ENCODE measurements around the gene CDH22.

Gene CDH22

DNA sequence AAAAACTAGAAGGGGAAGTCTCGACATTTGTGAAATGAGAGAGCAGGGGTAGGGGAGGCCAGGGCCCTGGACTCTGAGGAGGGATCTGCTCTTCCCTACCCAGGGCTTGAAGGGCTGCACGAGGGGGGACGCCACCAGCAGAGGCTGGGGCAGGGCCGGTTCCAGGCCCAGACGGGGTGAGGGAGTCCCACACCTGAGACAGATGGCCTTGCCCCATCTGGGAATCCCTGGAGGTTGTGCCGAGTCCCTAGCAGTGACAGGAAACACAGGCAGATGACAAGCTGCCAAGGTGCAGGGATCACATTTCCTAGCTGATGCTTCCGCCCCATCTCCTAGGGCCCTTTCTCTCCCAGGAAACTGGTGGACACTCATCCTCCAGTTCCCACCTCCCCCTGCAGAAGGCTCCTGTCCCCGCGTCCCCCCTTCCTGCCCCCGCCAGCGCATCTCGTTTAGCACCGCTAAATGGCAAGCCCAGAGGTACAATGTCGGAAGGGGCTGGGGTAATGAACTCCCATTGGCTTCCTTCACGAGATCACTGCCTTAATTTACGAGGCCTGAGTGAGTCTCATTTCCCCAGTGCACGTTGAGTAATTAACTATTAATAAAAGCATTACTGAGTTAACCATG, 35.2 kb upstream of the CDH22 start:
- no peak for DNase-seq

DNA sequence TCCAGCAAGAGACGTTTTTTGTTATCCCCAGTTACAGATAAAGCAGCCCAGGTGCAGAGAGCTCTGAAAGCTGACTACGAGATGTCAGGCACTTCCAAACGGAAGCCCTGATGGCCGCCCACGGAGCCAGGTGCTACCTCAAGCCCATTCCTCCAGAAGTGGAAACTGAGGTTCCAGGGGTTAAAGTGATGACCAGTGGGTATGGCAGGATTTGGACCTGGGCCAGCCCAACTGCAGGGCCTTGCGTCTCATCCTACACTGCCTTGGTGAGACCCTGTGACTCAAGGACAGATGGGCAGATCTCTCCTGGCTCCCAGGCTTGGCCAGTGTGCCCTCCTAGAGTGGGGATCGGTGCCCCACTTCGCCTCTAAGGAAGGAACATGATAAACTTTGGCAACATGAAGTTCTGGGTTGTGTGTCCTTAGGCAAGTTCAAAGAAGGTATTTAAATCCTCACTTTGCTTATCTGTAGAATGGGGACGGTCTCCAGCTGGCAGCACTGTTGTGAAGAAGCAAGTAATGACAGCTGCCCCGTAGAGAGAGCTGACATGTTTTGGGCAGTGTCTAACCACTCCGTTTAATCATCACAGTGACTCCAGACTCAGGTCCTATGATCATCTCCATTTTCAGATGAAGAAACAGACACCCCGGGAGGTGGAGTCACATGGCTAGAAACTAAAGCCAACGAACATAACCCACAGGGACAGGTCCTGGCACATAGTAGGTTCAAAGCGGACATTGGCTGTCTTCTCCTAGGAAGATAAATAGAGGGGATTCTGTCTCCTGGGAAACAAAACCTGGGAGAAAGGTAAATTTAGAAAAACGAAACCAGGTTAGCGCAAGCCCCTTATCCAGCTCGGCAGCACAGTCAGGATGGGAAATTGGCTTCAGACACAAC, 34.4 kb upstream of the CDH22 start:
- no peak for DNase-seq

DNA sequence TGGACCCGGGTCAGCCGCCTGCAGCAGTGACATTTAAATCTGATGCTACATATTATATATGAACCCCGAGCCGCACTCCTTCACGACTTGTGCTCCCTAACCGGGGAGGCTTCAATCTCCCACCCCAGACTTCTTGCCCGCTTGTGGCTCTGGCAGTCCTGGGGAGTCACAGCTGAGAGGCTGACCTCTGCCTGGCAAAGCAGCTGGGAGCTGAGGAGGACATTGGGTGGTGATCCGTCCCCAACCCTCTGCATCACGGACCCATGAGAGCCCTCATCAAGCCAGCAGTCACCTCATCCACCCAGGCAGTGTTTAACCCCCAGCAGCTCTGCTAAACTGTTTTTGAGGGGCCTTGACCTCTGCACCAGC, 33.7 kb upstream of the CDH22 start:
- DNase-seq, result no peak

DNA sequence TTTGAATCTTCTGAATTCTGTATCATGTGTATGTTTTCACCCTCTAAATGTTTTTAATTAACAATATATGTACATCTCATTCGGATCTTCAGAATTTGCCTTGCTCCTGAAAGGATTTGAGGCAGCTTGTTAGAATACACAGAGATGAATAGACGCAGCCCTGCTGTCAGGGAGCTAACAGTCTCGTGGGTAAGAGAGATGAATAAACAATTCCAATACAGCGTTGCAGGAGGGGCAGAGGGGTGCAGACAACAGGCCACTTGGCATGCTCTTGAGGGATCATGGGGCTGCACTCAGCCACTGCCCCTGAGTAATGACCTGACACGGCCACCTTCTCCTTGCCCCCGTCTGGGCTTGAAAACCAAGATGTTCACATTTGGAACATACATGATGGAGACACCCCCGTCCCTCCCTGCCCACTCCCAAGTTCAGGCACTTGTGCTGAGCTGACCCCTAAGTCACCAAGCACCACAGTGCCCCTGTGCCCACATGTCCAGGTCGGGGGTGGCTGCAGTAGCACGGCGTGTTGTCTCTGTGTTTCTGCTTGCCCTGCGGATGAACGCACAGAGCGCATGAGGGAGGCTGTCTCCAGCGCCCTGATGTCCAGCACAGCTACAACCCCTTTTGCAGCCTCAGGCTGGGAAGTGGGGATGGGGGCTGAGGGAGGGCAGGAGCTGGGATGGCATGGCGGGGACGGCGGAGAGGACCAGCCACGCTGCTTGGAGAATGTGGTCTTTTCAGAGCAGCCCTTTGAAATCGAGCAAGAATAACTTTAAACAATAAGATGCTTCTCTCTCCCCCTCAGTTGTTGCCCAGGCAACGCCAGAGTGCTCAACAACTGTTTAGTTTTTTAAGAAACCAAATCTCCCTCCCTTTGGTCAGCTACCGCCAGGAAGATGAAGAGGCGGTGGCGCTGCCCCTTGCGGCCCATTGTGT, 33.0 kb upstream of the CDH22 start:
- DNase-seq, result peak in 3 of 51 donors; percentile 20 to 38 (median 29)

DNA sequence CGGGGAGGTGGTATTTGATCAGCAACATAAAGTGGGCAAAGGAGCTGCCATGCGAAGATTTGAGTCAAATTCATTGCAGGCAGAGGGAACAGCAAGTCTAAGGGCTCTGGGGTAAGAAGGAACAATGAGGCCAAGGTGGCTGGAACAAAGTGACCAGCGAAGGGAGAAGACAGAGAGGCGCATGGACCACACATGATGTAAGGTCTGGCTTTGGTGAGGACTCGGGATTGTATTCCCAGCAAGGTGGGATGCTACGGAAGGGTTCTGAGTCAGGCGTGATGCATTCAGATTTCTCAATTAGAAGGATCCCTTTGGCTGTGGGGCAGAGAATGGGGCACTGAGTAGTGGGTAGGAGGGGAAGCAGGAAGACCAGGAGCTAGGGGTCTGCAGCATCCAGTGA, 30.7 kb upstream of the CDH22 start:
- no peak for DNase-seq

DNA sequence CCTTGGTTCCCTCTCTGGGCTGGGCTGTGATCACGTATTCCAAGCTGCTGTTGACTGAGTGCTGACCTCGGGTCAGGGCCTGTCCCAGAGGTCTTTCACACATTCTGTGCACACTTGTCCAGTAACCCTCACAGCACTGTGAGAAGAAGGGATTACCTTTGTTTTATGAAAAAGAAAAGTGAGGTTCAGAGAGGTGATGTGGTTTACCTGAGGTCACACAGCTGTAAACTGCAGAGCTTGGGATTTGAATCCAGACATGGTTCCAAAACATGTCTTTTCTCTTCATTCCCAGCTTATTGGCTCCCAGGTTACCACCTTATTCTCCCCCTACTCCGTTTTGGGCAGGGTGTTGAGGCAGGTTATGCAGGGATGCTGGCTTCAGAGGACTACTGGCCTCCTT, 28.4 kb upstream of the CDH22 start:
- no peak for DNase-seq

DNA sequence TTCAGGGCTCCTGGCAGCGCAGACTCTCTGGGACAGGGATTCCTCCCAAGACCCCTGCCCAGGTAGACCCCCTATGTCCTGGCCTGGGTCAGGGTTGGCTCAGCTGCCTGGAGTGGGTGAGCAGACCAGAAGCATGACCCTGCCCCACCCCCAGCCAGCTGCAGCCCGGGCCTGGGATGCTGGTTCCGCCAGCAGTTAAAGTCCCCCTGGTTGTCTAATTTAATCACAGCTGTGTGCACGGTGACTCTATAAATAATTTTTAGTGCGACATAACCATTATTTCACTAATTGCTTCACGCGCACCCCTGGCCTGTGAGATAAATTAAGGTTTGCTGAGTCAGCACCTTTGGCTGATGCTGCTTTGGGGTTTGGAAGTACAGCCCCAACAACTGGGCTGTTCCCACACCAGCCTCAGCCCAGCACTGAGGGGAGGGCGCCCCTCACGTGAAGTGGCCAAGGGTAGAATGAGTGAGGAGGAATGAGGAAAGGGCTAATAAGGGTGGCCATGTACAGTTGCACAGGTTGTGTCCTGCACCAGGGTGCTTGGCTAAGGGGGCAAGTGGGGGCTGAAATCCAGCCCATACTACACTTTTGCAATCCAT, 26.1 kb upstream of the CDH22 start:
- no peak for DNase-seq

DNA sequence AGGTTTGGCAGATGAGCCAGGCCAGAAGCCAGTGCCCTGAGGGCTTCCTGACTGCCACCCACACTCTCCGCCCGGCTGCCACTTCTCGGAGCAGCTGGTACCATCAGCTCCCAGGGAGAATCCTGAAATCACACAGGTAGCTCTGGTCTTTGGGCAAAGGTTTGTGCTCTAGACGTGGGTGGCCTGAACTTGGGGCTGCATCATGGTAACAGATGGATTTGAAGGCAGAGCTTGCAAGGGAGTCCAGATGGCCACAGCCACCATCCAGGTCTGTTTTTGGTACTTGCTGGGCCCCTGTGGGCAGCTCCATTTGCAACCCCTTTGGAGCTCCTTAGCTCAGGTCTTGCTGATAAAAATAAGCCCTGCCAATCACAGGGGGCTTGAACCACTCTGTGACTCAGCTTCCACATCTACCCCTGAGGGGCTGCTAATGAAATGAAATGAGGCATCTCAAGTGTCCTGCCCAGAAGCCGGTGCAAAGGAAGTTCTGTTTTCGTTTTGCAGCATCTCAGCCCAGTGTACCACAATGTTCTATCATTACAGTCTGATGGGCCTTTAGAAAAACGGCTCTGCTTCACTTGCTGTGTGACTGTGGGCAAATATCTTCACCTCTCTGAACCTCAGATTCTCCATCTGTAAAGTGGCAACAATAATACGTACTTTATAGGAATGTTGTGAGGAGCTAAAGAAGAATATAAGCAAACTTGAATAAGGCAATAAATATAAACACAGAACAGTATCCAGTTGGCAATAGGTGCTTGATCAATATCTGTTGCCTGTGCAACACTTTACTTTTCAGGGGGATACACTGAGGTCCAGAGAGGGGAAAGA, 25.1 kb upstream of the CDH22 start:
- no peak for DNase-seq

DNA sequence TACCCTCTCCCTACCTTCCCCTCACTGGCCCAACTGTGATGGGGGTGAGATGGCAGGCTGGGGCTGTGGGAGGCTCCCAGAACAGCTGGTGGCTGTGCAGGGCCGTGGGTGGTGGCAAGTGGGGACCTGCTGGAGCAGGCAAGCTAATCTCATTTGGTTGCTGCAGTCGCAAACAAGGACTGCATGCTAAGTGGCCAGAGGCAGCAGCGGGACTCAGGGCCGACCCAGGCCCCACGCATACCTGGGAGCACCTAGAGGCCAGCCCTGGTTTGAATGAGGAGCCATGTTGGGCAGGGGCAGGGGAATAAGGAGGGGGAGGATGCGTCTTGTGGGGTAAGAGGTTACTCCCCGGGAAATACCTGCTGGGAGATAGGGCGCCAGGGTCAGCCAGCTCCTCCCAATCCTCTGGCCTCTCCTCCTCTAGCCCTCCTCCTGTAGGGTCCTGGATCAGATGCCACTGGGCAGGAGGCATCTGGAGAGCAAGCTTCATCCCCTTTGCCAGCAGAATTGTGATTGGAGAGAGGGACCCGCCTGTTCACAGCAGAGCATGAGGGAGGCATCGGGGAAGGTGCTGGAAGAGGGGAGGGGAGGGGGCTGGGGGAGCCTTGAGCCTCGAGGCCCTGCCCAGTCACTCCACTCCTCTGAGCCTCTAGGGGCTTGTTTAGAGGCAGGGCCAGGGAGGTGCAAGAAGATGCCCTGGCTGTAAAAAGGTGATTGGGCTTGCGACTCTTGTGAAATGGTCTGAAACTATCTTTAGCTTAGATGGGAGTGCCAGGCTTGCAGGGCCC, 24.3 kb upstream of the CDH22 start:
- no peak for DNase-seq

DNA sequence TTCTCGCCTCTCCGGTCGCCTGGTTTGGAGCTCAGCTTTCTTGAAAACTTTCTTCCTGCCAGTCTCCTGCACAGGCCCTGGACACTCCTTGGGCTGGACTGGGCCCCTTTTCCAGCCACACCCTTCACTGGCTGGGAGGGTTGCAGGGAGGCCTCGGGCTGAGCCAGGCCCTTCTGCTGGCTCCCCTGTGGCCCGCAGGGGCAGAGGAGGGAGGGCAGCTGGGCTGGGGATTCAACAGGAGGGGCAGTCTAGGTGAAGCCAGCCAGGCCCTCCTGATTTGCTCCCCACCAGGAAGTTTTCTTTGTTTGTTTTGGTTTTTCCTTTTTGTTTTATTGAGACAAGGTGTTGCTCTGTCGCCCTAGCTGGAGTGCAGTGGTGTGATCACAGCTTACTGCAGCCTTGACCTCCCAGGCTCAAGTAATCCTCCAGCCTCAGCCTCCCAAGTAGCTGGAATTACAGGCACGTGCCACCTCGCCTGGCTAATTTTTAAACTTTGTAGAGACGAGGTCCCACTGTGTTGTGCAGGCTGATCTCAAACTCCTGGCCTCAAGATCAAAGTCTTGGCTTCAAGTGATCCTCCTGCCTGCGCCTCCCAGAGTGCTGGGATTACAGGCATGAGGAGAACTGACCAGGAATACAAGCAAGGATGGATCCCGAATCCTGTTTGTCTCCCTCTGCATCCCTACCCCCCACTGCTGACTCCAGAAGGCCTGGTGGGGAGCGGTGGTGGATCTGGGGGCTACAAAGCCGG, 23.5 kb upstream of the CDH22 start:
- no peak for DNase-seq

DNA sequence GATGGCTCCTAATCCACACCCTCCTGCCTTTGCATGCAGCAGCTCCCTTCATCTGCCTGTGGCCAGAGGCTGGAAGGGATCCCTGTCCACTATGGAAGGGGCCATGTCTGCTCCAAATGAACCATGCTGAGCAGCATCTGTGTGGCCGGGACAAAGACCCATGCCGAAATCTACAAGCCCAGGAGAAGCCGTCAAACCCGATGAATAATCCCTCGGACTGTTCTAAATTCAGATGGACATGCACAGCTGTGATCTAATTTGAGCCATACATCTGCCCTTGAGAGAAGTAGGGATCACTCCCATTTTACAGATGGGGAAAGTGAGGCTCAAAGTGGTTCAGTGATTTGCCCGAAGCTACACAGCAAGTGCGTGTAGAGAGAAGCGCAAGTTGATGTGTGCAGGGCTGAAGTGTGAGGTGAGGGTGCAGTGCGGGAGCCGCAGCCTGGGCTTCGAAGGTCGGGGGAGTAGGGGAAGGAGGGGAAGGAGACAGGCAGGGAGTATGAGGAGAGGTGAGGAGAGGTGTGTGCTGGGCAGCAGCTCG, 22.6 kb upstream of the CDH22 start:
- no peak for DNase-seq

DNA sequence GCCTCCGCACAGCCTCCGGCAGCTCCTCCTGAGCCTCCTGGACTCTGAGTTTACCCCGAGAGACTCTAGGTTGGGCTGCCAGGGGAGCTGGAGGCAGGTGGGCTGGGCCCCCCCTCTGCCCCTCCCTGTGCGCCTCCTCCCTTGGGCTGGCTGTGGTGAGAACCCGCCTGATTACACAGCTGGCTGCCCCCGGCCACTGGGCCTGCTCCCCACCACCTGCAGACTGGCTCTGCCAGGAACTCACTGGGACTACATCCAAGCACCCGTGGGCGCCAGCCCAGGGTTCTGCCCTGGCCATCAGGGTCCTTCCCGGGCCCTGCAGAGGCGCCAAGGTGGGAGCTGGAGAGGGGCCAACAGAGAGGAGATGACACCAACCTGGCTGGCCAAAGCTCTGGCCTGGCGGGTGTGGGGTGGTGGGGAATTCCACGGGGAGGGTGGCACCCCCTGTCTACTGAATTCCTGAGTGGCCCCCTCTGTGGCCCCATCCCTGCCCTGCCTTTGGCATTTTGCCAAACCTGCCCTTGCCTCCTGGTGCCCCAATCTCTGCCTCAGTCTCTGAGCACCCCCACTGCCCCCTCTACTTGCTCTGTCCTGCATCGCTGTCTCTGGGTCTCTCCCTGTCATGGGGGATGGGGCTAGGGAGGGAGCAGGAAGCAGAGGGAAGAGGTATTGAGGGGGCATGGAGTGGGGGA, 21.9 kb upstream of the CDH22 start:
- DNase-seq, result no peak

DNA sequence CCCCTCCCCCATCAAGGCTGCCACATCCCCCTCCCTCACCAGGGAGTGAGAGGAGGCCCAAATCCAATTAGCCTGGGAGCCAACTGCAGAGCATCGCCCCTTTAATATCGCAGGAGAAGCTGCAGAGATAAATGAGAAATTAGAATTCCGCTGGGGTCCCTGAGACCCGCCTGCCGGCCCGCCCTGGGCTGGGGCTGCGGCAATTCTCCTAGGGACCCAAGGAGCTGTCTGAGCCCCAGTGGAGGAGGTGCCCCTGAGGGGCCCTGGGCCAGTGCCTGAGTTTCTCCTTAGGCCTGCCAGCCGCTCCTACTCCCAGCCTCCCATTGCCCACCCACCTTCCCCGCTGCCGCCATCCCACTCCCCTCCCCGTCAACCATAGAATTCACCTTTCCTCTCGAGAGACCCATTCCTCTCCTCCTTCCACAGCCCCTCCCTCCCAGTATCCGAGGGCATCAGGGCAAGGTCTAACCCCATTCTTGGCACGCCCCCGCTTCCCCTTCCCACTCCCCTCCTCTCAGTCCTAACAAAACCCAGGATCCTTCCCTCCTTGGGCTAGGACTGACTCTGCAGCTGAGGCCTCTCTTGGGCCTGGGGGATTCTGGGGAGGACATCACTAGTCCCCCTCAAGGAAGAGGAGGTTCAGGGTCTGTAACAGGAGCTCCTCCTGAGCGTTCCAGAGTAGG, 20.0 kb upstream of the CDH22 start:
- no peak for DNase-seq

DNA sequence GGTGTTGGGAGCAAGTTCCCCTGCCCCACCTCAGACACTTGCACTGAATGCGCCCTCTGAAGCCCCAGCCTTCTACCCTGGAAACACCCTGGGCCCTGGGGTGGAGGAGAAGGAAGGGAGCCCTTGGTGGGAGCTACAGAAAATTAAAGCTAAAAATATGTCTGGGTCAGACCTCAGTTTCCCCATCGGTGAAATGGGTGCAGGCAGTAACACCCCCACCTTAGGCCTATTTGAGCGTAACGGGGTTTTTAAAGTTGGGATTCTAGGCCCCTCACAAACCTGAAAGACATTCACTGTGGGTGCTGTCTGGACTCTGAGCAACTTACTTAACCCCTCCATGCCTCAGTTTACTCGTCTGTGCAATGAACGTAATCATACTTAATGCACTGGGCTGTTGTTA, 19.3 kb upstream of the CDH22 start:
- DNase-seq, result no peak

DNA sequence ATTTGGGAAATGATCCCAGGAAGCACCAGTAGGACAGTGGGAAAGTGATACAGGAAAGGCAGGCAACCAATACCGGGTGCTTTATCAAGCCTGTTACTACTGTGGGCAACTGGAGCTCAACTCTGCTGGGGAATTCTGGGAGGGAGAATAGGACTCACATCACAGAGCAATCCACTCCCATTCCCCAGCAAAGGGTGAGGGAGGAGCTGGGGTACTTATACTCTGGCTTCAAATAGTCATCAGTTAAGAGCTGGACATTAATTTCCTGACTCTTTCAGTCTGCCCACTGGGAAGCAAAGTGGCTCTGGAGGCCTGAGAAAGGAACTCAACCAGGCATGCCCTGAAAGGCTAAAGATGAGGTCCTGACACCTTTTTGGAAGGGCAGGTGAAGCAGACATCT, 17.5 kb upstream of the CDH22 start:
- no peak for DNase-seq

DNA sequence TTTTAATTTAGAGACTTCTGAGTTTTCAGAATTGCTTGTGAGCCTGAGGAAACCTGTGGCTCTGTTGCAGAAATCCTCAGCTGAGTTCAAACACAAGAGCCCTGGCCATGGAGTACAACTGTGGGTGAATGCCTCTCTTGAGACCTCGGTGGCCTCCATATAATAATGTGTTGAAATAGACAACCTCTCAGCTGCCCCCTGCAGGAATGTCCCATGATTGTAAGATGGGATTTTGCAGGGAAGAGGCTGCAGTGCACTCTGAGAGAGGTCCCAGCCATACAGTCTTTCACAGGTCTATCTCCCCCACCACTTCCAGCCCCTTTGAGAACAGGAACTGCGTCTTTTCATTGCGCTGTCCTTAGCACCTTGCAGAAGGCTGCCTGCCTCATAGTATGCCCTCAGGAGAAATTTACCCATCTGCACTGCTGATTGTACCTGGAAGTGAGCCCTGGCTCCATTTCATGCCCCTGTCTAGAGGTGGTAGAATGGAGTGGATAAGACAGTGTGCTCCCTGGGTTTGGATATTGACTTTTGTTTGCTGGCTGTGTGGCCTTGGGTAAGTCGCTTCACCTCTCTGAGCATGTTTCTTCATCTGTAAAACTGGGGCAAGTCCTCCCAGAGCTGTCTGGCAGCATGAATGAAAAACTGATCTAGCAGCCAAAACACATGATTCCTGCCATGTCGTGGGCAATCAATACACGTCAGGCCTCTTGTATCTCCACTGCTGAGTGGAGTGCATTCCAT, 16.8 kb upstream of the CDH22 start:
- no peak for DNase-seq

DNA sequence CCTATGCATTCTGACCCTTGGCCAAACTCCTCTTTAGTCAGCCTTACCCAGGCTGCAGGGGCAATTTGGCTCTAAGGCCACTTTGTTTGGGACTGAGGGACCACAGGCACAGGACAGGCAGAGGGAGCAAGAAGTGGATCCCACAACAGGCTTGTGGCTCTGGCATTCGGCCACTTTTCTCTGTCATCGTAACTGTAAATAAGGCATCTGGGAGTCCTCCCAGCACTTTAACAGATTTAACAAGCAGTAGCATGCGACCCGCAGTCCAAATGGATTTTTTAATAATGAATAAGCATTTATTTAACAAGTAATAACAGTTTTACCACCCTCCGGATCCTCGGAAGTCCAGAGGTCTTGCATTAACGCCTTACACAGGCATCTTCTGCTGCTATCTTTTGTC, 16.1 kb upstream of the CDH22 start:
- no peak for DNase-seq

Measured in hypothalamus (tissue), 51 donors.